Measurements from ENCODE around the gene DEDD2.

DNA sequence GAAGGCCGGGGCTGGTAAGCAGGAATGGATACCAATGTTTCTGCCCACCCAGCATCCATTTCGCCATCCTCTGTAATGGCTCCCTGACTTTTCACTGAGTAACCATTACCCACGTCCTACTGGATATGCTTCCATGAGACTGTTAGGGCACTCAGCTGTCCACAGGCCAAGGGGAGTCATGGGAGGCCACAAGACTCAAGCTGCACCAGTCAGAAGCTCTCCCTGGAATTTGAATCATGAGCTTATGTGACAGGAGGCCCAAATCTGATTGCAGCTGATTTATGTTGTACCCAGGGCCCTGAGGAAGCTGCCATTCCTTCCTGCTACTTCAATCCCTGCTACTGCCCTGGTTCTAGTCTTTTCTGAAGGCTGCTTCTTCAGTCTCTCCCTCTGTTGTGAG lies 28.3 kb downstream of the DEDD2 start:
- TF ChIP-seq CTCF (IDR thresholded peaks at IDR 0.05) (no peak), POLR2A (IDR thresholded peaks at IDR 0.05) (no peak)

Measured in testis (tissue), 2 donors.